SK-N-SH treated with all-trans-retinoic acid at 6 μM for 48 hours (cell line): Measurements from ENCODE around the gene CHDH.

Experiments used
- ARNTL ChIP-seq: fragments of 450-650 bp; formaldehyde crosslinking; IDR thresholded peaks from 2 replicates; pipeline ENCODE4 v1.5.0; 2020; ENCODE audit warnings: low read depth, mild to moderate bottlenecking, moderate library complexity, borderline replicate concordance
- BACH2 ChIP-seq: fragments of 250-450 bp; sonication (Bioruptor Pico); IDR thresholded peaks from 2 replicates; pipeline ENCODE4 v1.9.0; 2021; ENCODE audit warnings: mild to moderate bottlenecking, borderline replicate concordance
- CSDC2 ChIP-seq: fragments of 250-450 bp; sonication (Bioruptor Pico); IDR thresholded peaks from 2 replicates; pipeline ENCODE4 v1.5.0; 2020; ENCODE audit warnings: mild to moderate bottlenecking, moderate library complexity
- ESRRG ChIP-seq: fragments of 250-450 bp; sonication (Bioruptor Pico); IDR thresholded peaks from 2 replicates; pipeline ENCODE4 v1.6.1; 2021; ENCODE audit warnings: mild to moderate bottlenecking
- GLIS3 ChIP-seq: fragments of 250-450 bp; sonication (Bioruptor Pico); IDR thresholded peaks from 2 replicates; pipeline ENCODE4 v1.5.0; 2020; ENCODE audit warnings: mild to moderate bottlenecking, moderate library complexity
- ISL1 ChIP-seq: fragments of 250-450 bp; sonication (Bioruptor Pico); IDR thresholded peaks from 2 replicates; pipeline ENCODE4 v2.1.2; 2022; ENCODE audit warnings: mild to moderate bottlenecking, moderate library complexity
- OSR1 ChIP-seq: fragments of 250-450 bp; sonication (Bioruptor Pico); IDR thresholded peaks from 2 replicates; pipeline ENCODE4 v1.8.0; 2022; ENCODE audit warnings: moderate library complexity, mild to moderate bottlenecking, inconsistent platforms
- RARB ChIP-seq: fragments of 250-450 bp; sonication (Bioruptor Pico); IDR thresholded peaks from 2 replicates; pipeline ENCODE4 v1.8.0; 2021; ENCODE audit warnings: mild to moderate bottlenecking, moderate library complexity
- SNAI2 ChIP-seq: fragments of 250-450 bp; sonication (Bioruptor Pico); IDR thresholded peaks from 2 replicates; pipeline ENCODE4 v1.5.0; 2020; ENCODE audit warnings: mild to moderate bottlenecking, moderate library complexity
- TCF4 ChIP-seq: fragments of 250-450 bp; sonication (Bioruptor Pico); IDR thresholded peaks from 2 replicates; pipeline ENCODE4 v1.8.0; 2021; ENCODE audit warnings: mild to moderate bottlenecking, moderate library complexity, borderline replicate concordance
- ZC3H10 ChIP-seq: fragments of 250-450 bp; sonication (Bioruptor Pico); IDR thresholded peaks from 2 replicates; pipeline ENCODE4 v1.5.1; 2021; ENCODE audit warnings: mild to moderate bottlenecking, moderate library complexity
- ZNF565 ChIP-seq: fragments of 450-650 bp; formaldehyde crosslinking; conservative IDR thresholded peaks from 2 replicates; pipeline ENCODE4 v1.5.0; 2020; ENCODE audit warnings: low read depth, mild to moderate bottlenecking, moderate library complexity
- ZNF70 ChIP-seq: fragments of 450-650 bp; formaldehyde crosslinking; IDR thresholded peaks from 2 replicates; pipeline ENCODE4 v1.5.0; 2020; ENCODE audit warnings: mild to moderate bottlenecking, moderate library complexity
- ZNF8 ChIP-seq: fragments of 450-650 bp; formaldehyde crosslinking; IDR thresholded peaks from 2 replicates; pipeline ENCODE4 v1.5.0; 2020; ENCODE audit warnings: mild to moderate bottlenecking, moderate library complexity
- TF ChIP-seq, protein P1 (sequence below): fragments of 250-450 bp; sonication (Bioruptor Pico); IDR thresholded peaks from 2 replicates; pipeline ENCODE4 v1.5.0; 2020; ENCODE audit warnings: mild to moderate bottlenecking, moderate library complexity
- TF ChIP-seq, protein P2 (sequence below): fragments of 250-450 bp; sonication (Bioruptor Pico); IDR thresholded peaks from 2 replicates; pipeline ENCODE4 v1.5.1; 2021; ENCODE audit warnings: mild to moderate bottlenecking, moderate library complexity

The CHDH gene

GRCh38 chr3:53763353-53763752 is 82.9 kb downstream of the CHDH start (continued):
- TF ChIP-seq, protein P1, sequence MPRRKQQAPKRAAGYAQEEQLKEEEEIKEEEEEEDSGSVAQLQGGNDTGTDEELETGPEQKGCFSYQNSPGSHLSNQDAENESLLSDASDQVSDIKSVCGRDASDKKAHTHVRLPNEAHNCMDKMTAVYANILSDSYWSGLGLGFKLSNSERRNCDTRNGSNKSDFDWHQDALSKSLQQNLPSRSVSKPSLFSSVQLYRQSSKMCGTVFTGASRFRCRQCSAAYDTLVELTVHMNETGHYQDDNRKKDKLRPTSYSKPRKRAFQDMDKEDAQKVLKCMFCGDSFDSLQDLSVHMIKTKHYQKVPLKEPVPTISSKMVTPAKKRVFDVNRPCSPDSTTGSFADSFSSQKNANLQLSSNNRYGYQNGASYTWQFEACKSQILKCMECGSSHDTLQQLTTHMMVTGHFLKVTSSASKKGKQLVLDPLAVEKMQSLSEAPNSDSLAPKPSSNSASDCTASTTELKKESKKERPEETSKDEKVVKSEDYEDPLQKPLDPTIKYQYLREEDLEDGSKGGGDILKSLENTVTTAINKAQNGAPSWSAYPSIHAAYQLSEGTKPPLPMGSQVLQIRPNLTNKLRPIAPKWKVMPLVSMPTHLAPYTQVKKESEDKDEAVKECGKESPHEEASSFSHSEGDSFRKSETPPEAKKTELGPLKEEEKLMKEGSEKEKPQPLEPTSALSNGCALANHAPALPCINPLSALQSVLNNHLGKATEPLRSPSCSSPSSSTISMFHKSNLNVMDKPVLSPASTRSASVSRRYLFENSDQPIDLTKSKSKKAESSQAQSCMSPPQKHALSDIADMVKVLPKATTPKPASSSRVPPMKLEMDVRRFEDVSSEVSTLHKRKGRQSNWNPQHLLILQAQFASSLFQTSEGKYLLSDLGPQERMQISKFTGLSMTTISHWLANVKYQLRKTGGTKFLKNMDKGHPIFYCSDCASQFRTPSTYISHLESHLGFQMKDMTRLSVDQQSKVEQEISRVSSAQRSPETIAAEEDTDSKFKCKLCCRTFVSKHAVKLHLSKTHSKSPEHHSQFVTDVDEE (CRISPR knock-in tag), result no peak
- TF ChIP-seq BACH2 (CRISPR knock-in tag), result no peak
- TF ChIP-seq SNAI2, result no peak
- no peak for TF ChIP-seq TCF4 (CRISPR knock-in tag)
- TF ChIP-seq, protein P2, sequence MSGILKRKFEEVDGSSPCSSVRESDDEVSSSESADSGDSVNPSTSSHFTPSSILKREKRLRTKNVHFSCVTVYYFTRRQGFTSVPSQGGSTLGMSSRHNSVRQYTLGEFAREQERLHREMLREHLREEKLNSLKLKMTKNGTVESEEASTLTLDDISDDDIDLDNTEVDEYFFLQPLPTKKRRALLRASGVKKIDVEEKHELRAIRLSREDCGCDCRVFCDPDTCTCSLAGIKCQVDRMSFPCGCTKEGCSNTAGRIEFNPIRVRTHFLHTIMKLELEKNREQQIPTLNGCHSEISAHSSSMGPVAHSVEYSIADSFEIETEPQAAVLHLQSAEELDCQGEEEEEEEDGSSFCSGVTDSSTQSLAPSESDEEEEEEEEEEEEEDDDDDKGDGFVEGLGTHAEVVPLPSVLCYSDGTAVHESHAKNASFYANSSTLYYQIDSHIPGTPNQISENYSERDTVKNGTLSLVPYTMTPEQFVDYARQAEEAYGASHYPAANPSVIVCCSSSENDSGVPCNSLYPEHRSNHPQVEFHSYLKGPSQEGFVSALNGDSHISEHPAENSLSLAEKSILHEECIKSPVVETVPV (CRISPR knock-in tag), result no peak
- no peak for TF ChIP-seq ZNF565 (CRISPR knock-in tag)
- TF ChIP-seq ISL1 (CRISPR knock-in tag), result no peak
- no peak for TF ChIP-seq ZNF8 (CRISPR knock-in tag)
- TF ChIP-seq OSR1, result no peak
- TF ChIP-seq ZC3H10 (CRISPR knock-in tag), result no peak
- TF ChIP-seq RARB (CRISPR knock-in tag), result no peak
- no peak for TF ChIP-seq ZNF70 (CRISPR knock-in tag)
- no peak for TF ChIP-seq CSDC2
- no peak for TF ChIP-seq ARNTL
- TF ChIP-seq GLIS3 (CRISPR knock-in tag), result no peak
- TF ChIP-seq ESRRG (CRISPR knock-in tag), result no peak
- TF ChIP-seq, all 23 proteins: peak for 0
